GM12878 (cell line): ENCODE measurements around the gene CCDC61. TPM values are rescaled to one million over a fixed set of nuclear protein-coding genes. Genes with fewer than 3 reads are reported as not detected.

Experiments
- ATAC-seq: fragments of 200-7000 bp; cut with Tn5 transposase; 3 replicates; pipeline ENCODE4 v1.9.1; 2020; ENCODE audit warnings: mild to moderate bottlenecking, moderate library complexity
- BruUV-seq: library from RNA; stranded (reverse); fragments of 400-500 nt; replicated peaks from 2 replicates; lab custom pipeline; 2021; lab: Mats Ljungman, UMichigan
- CTCF ChIA-PET: fragments of 300-600 bp; sonication (Branson Sonifier 250); formaldehyde crosslinking; extraction: SDS; loops from one replicate; lab custom pipeline; 2021; ENCODE audit warnings: inconsistent platforms; lab: Yijun Ruan, JAX
- POLR2A ChIA-PET: fragments of 350-600 bp; formaldehyde crosslinking; extraction: SDS; loops from one replicate; lab custom pipeline; 2021; ENCODE audit warnings: inconsistent platforms; lab: Charles Lee
- RAD21 ChIA-PET: fragments of 300-600 bp; sonication (Branson Sonifier 250); formaldehyde crosslinking; loops from one replicate; lab custom pipeline; 2023; ENCODE audit warnings: antibody characterized with exemption; ENCODE audit not compliant: unreplicated experiment; lab: Charles Lee
- SMC1A ChIA-PET: fragments of 300-600 bp; sonication (Branson Sonifier 250); formaldehyde crosslinking; loops from one replicate; lab custom pipeline; 2023; ENCODE audit not compliant: unreplicated experiment, uncharacterized antibody; lab: Charles Lee
- DNase-seq: peaks from one replicate; pipeline ENCODE4 v3.0.0-alpha.2; 2011; ENCODE audit warnings: low read depth, low spot score
- FAIRE-seq: peaks from 3 replicates; lab custom pipeline; 2011; peaks lifted over from hg19 to GRCh38; lab: Jason Lieb, UNC
- H2AFZ ChIP-seq: 2 replicates; pipeline ENCODE4 v1.6.0; 2011; ENCODE audit warnings: low read depth, low read length, control low read depth; ENCODE audit not compliant: control insufficient read depth
- H3K27ac ChIP-seq: 2 replicates; pipeline ENCODE4 v1.5.1; 2011; ENCODE audit warnings: control low read depth; ENCODE audit not compliant: control insufficient read depth, insufficient read depth
- H3K27me3 ChIP-seq, 2 experiments: replicated peaks in 1 of 2; 2 replicates each; pipeline versions ENCODE4 v1.6.0 to v1.6.1; 2011; ENCODE audit warnings: low read length in 1 of 2; ENCODE audit not compliant: control insufficient read depth in 2 of 2, insufficient read depth in 2 of 2
- H3K36me3 ChIP-seq, 2 experiments: 2 replicates each; pipeline ENCODE4 v1.5.1; 2011; ENCODE audit warnings: low read length in 1 of 2; ENCODE audit not compliant: control insufficient read depth in 2 of 2, insufficient read depth in 2 of 2
- H3K4me1 ChIP-seq: 2 replicates; pipeline ENCODE4 v1.6.1; 2011; ENCODE audit warnings: mild to moderate bottlenecking, low read length, moderate library complexity, mixed read lengths; ENCODE audit not compliant: control insufficient read depth, insufficient read depth
- H3K4me2 ChIP-seq: 2 replicates; pipeline ENCODE4 v1.6.0; 2011; ENCODE audit warnings: control low read depth; ENCODE audit not compliant: control insufficient read depth, insufficient read depth
- H3K4me3 ChIP-seq: fragments of 200-600 bp; sonication (generic); 2 replicates; pipeline ENCODE4 v1.5.1; 2016
- H3K79me2 ChIP-seq: 2 replicates; pipeline ENCODE4 v1.6.0; 2011; ENCODE audit warnings: low read length; ENCODE audit not compliant: control insufficient read depth, insufficient read depth
- H3K9ac ChIP-seq: 2 replicates; pipeline ENCODE4 v1.8.0; 2011; ENCODE audit warnings: low read length, control low read depth, mixed read lengths; ENCODE audit not compliant: control insufficient read depth, insufficient read depth
- H3K9me3 ChIP-seq: replicated peaks from 3 replicates; pipeline ENCODE4 v1.5.1; 2011; ENCODE audit warnings: mild to moderate bottlenecking, low read length; ENCODE audit not compliant: control insufficient read depth, insufficient read depth
- H4K20me1 ChIP-seq: 2 replicates; pipeline ENCODE4 v1.6.0; 2011; ENCODE audit not compliant: control insufficient read depth, insufficient read depth
- BMI1 ChIP-seq: fragments of 450-650 bp; IDR thresholded peaks from 2 replicates; pipeline ENCODE4 v1.6.1; 2016; ENCODE audit warnings: mild to moderate bottlenecking, moderate library complexity, borderline replicate concordance
- EGR1 ChIP-seq, 2 experiments: IDR thresholded peaks; 1 replicate in 1 of 2; 2 replicates in 1 of 2; pipeline ENCODE4 v1.6.1; 2011 to 2012; ENCODE audit warnings: low read depth in 2 of 2, low read length in 2 of 2, borderline replicate concordance in 1 of 2, mild to moderate bottlenecking in 1 of 2, moderate library complexity in 1 of 2
- HDAC6 ChIP-seq: fragments of 200-600 bp; sonication (generic); IDR thresholded peaks from one replicate; pipeline ENCODE4 v1.8.0; 2017; ENCODE audit warnings: antibody characterized with exemption; ENCODE audit not compliant: unreplicated experiment
- JUND ChIP-seq: IDR thresholded peaks from 2 replicates; pipeline ENCODE4 v1.6.1; 2012; ENCODE audit warnings: low read depth, mild to moderate bottlenecking, low read length, improper control_type of control experiment, moderate library complexity
- KLF5 ChIP-seq: fragments of 450-650 bp; IDR thresholded peaks from 2 replicates; pipeline ENCODE4 v1.6.1; 2014; ENCODE audit warnings: mild to moderate bottlenecking; ENCODE audit not compliant: partially characterized antibody
- NKRF ChIP-seq: fragments of 450-650 bp; conservative IDR thresholded peaks from 2 replicates; pipeline ENCODE4 v1.6.1; 2017; ENCODE audit warnings: mild to moderate bottlenecking, moderate library complexity
- NR2C1 ChIP-seq: fragments of 450-650 bp; IDR thresholded peaks from 2 replicates; pipeline ENCODE4 v1.6.1; 2017; ENCODE audit warnings: antibody characterized with exemption, mild to moderate bottlenecking, moderate library complexity
- POLR2A ChIP-seq: IDR thresholded peaks from 2 replicates; pipeline ENCODE4 v1.6.1; 2011; ENCODE audit warnings: low read depth, mild to moderate bottlenecking, low read length
- POLR2AphosphoS5 ChIP-seq: IDR thresholded peaks from 2 replicates; pipeline ENCODE4 v1.6.1; 2011; ENCODE audit warnings: mild to moderate bottlenecking, low read length, inconsistent platforms
- RAD21 ChIP-seq: IDR thresholded peaks from 2 replicates; pipeline ENCODE4 v1.6.1; 2011; ENCODE audit warnings: mild to moderate bottlenecking, low read depth, low read length, moderate library complexity; ENCODE audit not compliant: insufficient read depth
- RAD51 ChIP-seq: fragments of 450-650 bp; IDR thresholded peaks from 2 replicates; pipeline ENCODE4 v1.6.1; 2016; ENCODE audit warnings: moderate library complexity, mild to moderate bottlenecking, inconsistent platforms
- RUNX3 ChIP-seq: IDR thresholded peaks from 2 replicates; pipeline ENCODE4 v1.6.1; 2012; ENCODE audit warnings: low read length, inconsistent platforms
- SMC3 ChIP-seq: IDR thresholded peaks from 2 replicates; pipeline ENCODE4 v1.6.1; 2011; ENCODE audit warnings: low read length, improper control_type of control experiment, borderline replicate concordance
- SUPT20H ChIP-seq: IDR thresholded peaks from 2 replicates; pipeline ENCODE4 v1.6.1; 2011; ENCODE audit warnings: low read depth, mild to moderate bottlenecking, low read length, moderate library complexity, borderline replicate concordance; ENCODE audit not compliant: control insufficient read depth
- WRNIP1 ChIP-seq: IDR thresholded peaks from 2 replicates; pipeline ENCODE4 v1.6.1; 2011; ENCODE audit warnings: low read depth, low read length, improper control_type of control experiment, borderline replicate concordance
- ZNF24 ChIP-seq: fragments of 450-650 bp; IDR thresholded peaks from 2 replicates; pipeline ENCODE4 v1.6.1; 2017; ENCODE audit warnings: antibody characterized with exemption, mild to moderate bottlenecking
- ZNF384 ChIP-seq: IDR thresholded peaks from 2 replicates; pipeline ENCODE4 v1.6.1; 2012; ENCODE audit warnings: low read depth, mild to moderate bottlenecking, low read length, improper control_type of control experiment, borderline replicate concordance
- ZNF592 ChIP-seq: fragments of 450-650 bp; IDR thresholded peaks from 2 replicates; pipeline ENCODE4 v1.6.1; 2017; ENCODE audit warnings: mild to moderate bottlenecking, moderate library complexity
- WGBS: methylation state at CpG from one replicate; pipeline ENCODE4 v1.1.6; 2016; ENCODE audit warnings: low lambda C conversion rate; ENCODE audit not compliant: insufficient replicate concordance, insufficient coverage; ENCODE audit errors: missing lambda C conversion rate; 5-methylcytosine and 5-hydroxymethylcytosine counted together
- in situ Hi-C: fragments of 300-500 bp; cut with MboI; formaldehyde crosslinking; loops from 9 replicates; pipeline ENCODE4 v1.14.3; 2018; ENCODE audit warnings: mixed read lengths
- intact Hi-C: fragments of 100-400 bp; cut with micrococcal nuclease; formaldehyde crosslinking; loops from one replicate; pipeline ENCODE4 v1.14.2; 2022; ENCODE audit not compliant: unreplicated experiment
- polyA plus RNA-seq, 11 experiments: library from polyadenylated mRNA; depleted of rRNA in 4 of 11; unstranded in 6 of 11; stranded (reverse) in 5 of 11; fragments of >200 nt; fragmentation: Nextera tagmentation in 4 of 11; fragmentation: Illumina TruSeq in 1 of 11; extraction: Ambion mirVana in 4 of 11; extraction: Trizol in 1 of 11; gene quantifications; 1 replicate in 1 of 11; 2 replicates in 10 of 11; pipeline versions ENCODE4 v1.2.1 to v1.2.3, GENCODE V29; 2011 to 2016; ENCODE audit warnings: inconsistent platforms in 2 of 11, missing spikeins in 2 of 11, low read depth in 1 of 11
- total RNA-seq, 4 experiments: library from RNA; depleted of rRNA in 3 of 4; stranded (reverse); fragments of >200 nt in 3 of 4; fragmentation: Illumina TruSeq in 1 of 4; extraction: Trizol in 1 of 4; gene quantifications; 2 replicates each; pipeline versions ENCODE4 v1.2.1 to v1.2.3, GENCODE V29; 2013 to 2021

CCDC61 gene
- total and polyA plus RNA-seq, 10 of the 15 experiments (the other 5 are each of a cell fraction or from before 2014, with no cell fraction given), result 0.27 to 27.1 (median 8.7) TPM

- FAIRE-seq (no peak), ATAC-seq (no peak), DNase-seq (no peak)
- BruUV-seq, result no TSS peak
- H3K79me2 ChIP-seq, result no peaks in the 10 kb centered on the region
- no peak overlapping the region for H3K27ac ChIP-seq
- H3K36me3 ChIP-seq, result no peaks in the 10 kb centered on the region
- ChIA-PET CTCF (interaction anchor here (1.4 to 2.7 kb wide), 2 partner anchors 19 to 233 kb away, joined by 3 to 14 read pairs; no protein-coding TSS in a partner anchor), RAD21 (interaction anchor here (1.5 kb wide), 1 partner anchor 233 kb away, joined by 3 read pairs; no protein-coding TSS in a partner anchor), POLR2A (no interaction called here), SMC1A (no interaction called here)
- H3K27me3 ChIP-seq, result no peaks in the 10 kb centered on the region
- no peak overlapping the region for H2AFZ ChIP-seq
- H3K4me1 ChIP-seq, result no peaks in the 10 kb centered on the region
- H3K9me3 ChIP-seq, result no peaks in the 10 kb centered on the region; the same call in 2 of the 3 replicates
- WGBS, result 63% methylated on average over 5 of the region's 5 CpGs
- in situ Hi-C loops, result no loop called here
- H3K4me3 ChIP-seq, result no peak overlapping the region
- H4K20me1 ChIP-seq, result no peaks in the 10 kb centered on the region
- no peak overlapping the region for H3K9ac ChIP-seq
- intact Hi-C loops, result no loop called here
- no peak overlapping the region for H3K4me2 ChIP-seq
- TF ChIP-seq EGR1 (IDR thresholded peaks at IDR 0.05; ENCODE audit: borderline replicate concordance in 1 of 2, low read depth in 2 of 2, low read length in 2 of 2) (no peak), BMI1 (no peak), JUND (no peak), RAD51 (no peak), SUPT20H (no peak), NKRF (no peak), KLF5 (no peak), POLR2A (no peak), SMC3 (no peak), HDAC6 (no peak), POLR2AphosphoS5 (no peak), RUNX3 (no peak), ZNF592 (no peak), WRNIP1 (no peak), ZNF384 (no peak), NR2C1 (no peak), RAD21 (no peak), ZNF24 (no peak)
These were observed 36.7 kb downstream of the CCDC61 start for GRCh38 chr19:46031781-46032596.
